ENCODE data around the gene PODNL1. TPM values are rescaled to one million over a fixed set of nuclear protein-coding genes. Genes with fewer than 3 reads are reported as not detected.

The PODNL1 gene
- total RNA-seq, 1 experiment from 2014 or later: 1.1 TPM

GRCh38 chr19:13956365-13956744 is 18.1 kb upstream of the PODNL1 start (continued):
- TF ChIP-seq ATF3 (CRISPR knock-in tag; conservative IDR thresholded peaks at IDR 0.05) (no peak), OVOL2 (CRISPR knock-in tag; IDR thresholded peaks at IDR 0.05; ENCODE audit: borderline replicate concordance) (no peak), RELA (CRISPR knock-in tag; IDR thresholded peaks at IDR 0.05; ENCODE audit: borderline replicate concordance) (no peak), ZMAT4 (CRISPR knock-in tag; IDR thresholded peaks at IDR 0.05) (no peak), SP1 (CRISPR knock-in tag; conservative IDR thresholded peaks at IDR 0.05) (no peak), ZNF121 (CRISPR knock-in tag; IDR thresholded peaks at IDR 0.05) (no peak), E2F5 (CRISPR knock-in tag; IDR thresholded peaks at IDR 0.05) (no peak), ATF2 (CRISPR knock-in tag; IDR thresholded peaks at IDR 0.05; ENCODE audit: borderline replicate concordance, low read depth) (no peak), TP53 (CRISPR knock-in tag; IDR thresholded peaks at IDR 0.05) (no peak), ZNF232 (CRISPR knock-in tag; IDR thresholded peaks at IDR 0.05) (no peak), NR1H2 (CRISPR knock-in tag; IDR thresholded peaks at IDR 0.05) (no peak)

- DNase-seq (ENCODE audit: low spot score) (no peak), ATAC-seq (no peak)
- ChIA-PET POLR2A (no interaction called here), CTCF (interaction anchor here (1.8 kb wide), 1 partner anchor 87 kb away, joined by 4 read pairs; no protein-coding TSS in a partner anchor)
- Mint-ChIP-seq H3K27ac (no peak overlapping the region), H3K4me1 (peaks cover 8% of the 10 kb centered on the region), H3K36me3 (peaks cover 23% of the 10 kb centered on the region), H3K27me3 (ENCODE audit: low read depth) (no peaks in the 10 kb centered on the region), H3K4me3 (no peak overlapping the region), H3K9me3 (no peaks in the 10 kb centered on the region)
- TF ChIP-seq FOXK1 (CRISPR knock-in tag; IDR thresholded peaks at IDR 0.05) (no peak), ZSCAN18 (CRISPR knock-in tag; IDR thresholded peaks at IDR 0.05) (no peak), ZNF416 (CRISPR knock-in tag; IDR thresholded peaks at IDR 0.05) (no peak), FOXP1 (CRISPR knock-in tag; IDR thresholded peaks at IDR 0.05; ENCODE audit: borderline replicate concordance) (no peak), KAT7 (CRISPR knock-in tag; IDR thresholded peaks at IDR 0.05; ENCODE audit: borderline replicate concordance) (no peak), ATF2 (CRISPR knock-in tag; IDR thresholded peaks at IDR 0.05; ENCODE audit: borderline replicate concordance, low read depth) (no peak), USF1 (CRISPR knock-in tag; IDR thresholded peaks at IDR 0.05) (no peak), GTF2I (CRISPR knock-in tag; conservative IDR thresholded peaks at IDR 0.05) (no peak), SMAD4 (CRISPR knock-in tag; IDR thresholded peaks at IDR 0.05) (no peak), SOX15 (CRISPR knock-in tag; IDR thresholded peaks at IDR 0.05) (no peak), GRHL2 (CRISPR knock-in tag; IDR thresholded peaks at IDR 0.05; ENCODE audit: insufficient replicate concordance, severe bottlenecking) (no peak), EMX1 (CRISPR knock-in tag; IDR thresholded peaks at IDR 0.05) (no peak), ZNF281 (CRISPR knock-in tag; IDR thresholded peaks at IDR 0.05) (no peak), SP1 (CRISPR knock-in tag; conservative IDR thresholded peaks at IDR 0.05) (no peak)
These were observed 17.6 kb upstream of the PODNL1 start for GRCh38 chr19:13955662-13956364.
